ENCODE data around the gene TC2N.

DNA sequence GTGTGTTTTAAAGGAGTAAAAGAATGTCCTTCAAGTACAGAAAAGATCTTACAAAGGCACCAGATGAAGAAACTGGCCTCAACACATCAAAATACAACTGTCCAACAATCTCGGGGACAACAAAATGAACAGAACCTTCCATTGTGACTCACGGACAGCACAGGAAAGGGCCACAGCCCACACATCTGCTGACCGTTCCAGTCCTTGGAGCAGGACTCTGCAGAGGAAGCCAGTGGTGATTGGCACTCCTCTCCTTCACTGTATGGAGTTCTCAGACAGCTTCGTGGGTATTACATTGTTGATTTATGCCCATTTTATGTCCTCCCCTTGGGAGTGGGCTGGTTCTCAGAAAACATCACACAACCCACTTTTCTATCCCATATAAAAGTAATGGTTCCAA is 32.5 kb upstream of the TC2N start:
- TF ChIP-seq, protein P1, sequence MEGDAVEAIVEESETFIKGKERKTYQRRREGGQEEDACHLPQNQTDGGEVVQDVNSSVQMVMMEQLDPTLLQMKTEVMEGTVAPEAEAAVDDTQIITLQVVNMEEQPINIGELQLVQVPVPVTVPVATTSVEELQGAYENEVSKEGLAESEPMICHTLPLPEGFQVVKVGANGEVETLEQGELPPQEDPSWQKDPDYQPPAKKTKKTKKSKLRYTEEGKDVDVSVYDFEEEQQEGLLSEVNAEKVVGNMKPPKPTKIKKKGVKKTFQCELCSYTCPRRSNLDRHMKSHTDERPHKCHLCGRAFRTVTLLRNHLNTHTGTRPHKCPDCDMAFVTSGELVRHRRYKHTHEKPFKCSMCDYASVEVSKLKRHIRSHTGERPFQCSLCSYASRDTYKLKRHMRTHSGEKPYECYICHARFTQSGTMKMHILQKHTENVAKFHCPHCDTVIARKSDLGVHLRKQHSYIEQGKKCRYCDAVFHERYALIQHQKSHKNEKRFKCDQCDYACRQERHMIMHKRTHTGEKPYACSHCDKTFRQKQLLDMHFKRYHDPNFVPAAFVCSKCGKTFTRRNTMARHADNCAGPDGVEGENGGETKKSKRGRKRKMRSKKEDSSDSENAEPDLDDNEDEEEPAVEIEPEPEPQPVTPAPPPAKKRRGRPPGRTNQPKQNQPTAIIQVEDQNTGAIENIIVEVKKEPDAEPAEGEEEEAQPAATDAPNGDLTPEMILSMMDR (IDR thresholded peaks at IDR 0.05): no peak
- TF ChIP-seq POLR2A (IDR thresholded peaks at IDR 0.05): no peak

All from adrenal gland (tissue), 5 donors.